Activated CD8-positive, alpha-beta T cell treated with anti-CD3 and anti-CD28 coated beads for 36 hours (primary cell): ENCODE measurements around the gene FAM163A. TPM values are rescaled to one million over a fixed set of nuclear protein-coding genes. Genes with fewer than 3 reads are reported as not detected.

ENCODE experiments used
- ATAC-seq: fragments of 200-7000 bp; cut with Tn5 transposase; one replicate; pipeline ENCODE4 v1.10.0; 2021; ENCODE audit warnings: mild to moderate bottlenecking, moderate library complexity
- CTCF ChIA-PET: fragments of 350-600 bp; sonication (Branson Sonifier 250); formaldehyde crosslinking; loops from one replicate; lab custom pipeline; 2021; ENCODE audit warnings: antibody characterized with exemption; lab: Charles Lee
- POLR2A ChIA-PET: fragments of 350-600 bp; sonication (Branson Sonifier 250); formaldehyde crosslinking; loops from one replicate; lab custom pipeline; 2021; ENCODE audit warnings: antibody characterized with exemption; lab: Charles Lee
- DNase-seq: peaks from one replicate; pipeline ENCODE4 v3.0.0-alpha.2; 2020
- H3K27ac Mint-ChIP-seq: one replicate; pipeline ENCODE4 v1.8.0; 2021; ENCODE audit warnings: mild to moderate bottlenecking, mixed read lengths
- H3K27me3 Mint-ChIP-seq: one replicate; pipeline ENCODE4 v1.8.0; 2021; ENCODE audit warnings: mixed read lengths
- H3K36me3 Mint-ChIP-seq: one replicate; pipeline ENCODE4 v1.8.0; 2021; ENCODE audit warnings: low read depth, mixed read lengths
- H3K4me1 Mint-ChIP-seq: one replicate; pipeline ENCODE4 v1.8.0; 2021; ENCODE audit warnings: low read depth, mixed read lengths
- H3K4me3 Mint-ChIP-seq: one replicate; pipeline ENCODE4 v1.8.0; 2021; ENCODE audit warnings: mild to moderate bottlenecking, moderate library complexity, mixed read lengths
- H3K9me3 Mint-ChIP-seq: one replicate; pipeline ENCODE4 v1.8.0; 2021; ENCODE audit warnings: mixed read lengths
- intact Hi-C: fragments of 100-400 bp; cut with micrococcal nuclease; formaldehyde crosslinking; loops from one replicate; pipeline ENCODE4 v1.10.0; 2022
- total RNA-seq, 2 experiments: library from RNA; stranded (reverse); gene quantifications; one replicate each; pipeline ENCODE4 v1.2.3, GENCODE V29; 2021
- TF ChIP-seq, protein P1 (sequence below): fragments of 200-600 bp; IDR thresholded peaks from one replicate; pipeline ENCODE4 v1.8.0; 2022; ENCODE audit warnings: antibody characterized with exemption, mild to moderate bottlenecking

Gene FAM163A
- total RNA-seq, 2 experiments from 2014 or later: not detected

DNA sequence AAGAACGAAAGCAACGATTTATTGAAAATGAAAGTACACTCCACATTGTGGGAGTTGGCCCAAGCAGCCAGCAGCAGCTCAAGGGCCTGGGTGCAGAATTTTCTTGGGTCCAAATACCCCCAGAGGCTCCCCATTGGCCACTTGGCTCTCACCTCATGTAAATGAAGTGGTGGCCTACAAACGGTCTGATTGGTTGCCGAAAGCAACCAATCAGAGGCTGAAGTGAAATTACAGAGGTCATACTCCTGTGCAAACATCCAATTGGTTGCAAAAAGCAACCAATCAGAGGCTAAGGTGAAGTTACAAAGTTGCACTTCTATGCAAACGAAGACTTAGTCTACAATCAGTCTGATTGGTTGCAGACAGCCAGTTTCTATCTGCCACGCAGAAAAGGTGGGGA is 31.9 kb downstream of the FAM163A start:
- CTCF ChIA-PET: interaction anchor here (1.1 kb wide), 1 partner anchor 35 kb away, joined by 4 read pairs; no protein-coding TSS in a partner anchor

DNA sequence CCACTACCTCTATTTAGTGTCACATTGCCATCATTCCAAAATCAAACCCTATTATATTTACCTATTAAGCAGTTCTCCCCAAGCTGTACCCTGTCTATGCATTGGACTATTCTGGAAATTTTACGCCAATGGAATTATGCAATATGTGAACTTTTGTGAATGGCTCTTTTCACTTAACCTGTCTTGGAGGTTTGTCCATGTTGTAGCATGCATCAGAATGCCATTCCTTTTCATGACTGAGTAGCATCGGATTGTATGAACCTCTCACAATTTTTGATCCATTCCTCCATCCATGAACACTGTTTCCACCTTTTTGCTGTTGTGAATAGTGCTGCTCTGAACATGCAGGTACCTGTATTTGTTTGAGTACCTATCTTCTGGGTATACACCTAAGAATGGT is 33.7 kb downstream of the FAM163A start:
- Mint-ChIP-seq H3K27ac (no peak overlapping the region), H3K9me3 (no peaks in the 10 kb centered on the region), H3K36me3 (no peaks in the 10 kb centered on the region), H3K4me3 (no peak overlapping the region), H3K27me3 (no peaks in the 10 kb centered on the region), H3K4me1 (no peaks in the 10 kb centered on the region)
- CTCF ChIA-PET: interaction anchor here (1.2 to 1.9 kb wide), 2 partner anchors 33 to 38 kb away, joined by 7 read pairs; no protein-coding TSS in a partner anchor
- DNase-seq (no peak), ATAC-seq (no peak)
- intact Hi-C loops: no loop called here
- TF ChIP-seq, protein P1, sequence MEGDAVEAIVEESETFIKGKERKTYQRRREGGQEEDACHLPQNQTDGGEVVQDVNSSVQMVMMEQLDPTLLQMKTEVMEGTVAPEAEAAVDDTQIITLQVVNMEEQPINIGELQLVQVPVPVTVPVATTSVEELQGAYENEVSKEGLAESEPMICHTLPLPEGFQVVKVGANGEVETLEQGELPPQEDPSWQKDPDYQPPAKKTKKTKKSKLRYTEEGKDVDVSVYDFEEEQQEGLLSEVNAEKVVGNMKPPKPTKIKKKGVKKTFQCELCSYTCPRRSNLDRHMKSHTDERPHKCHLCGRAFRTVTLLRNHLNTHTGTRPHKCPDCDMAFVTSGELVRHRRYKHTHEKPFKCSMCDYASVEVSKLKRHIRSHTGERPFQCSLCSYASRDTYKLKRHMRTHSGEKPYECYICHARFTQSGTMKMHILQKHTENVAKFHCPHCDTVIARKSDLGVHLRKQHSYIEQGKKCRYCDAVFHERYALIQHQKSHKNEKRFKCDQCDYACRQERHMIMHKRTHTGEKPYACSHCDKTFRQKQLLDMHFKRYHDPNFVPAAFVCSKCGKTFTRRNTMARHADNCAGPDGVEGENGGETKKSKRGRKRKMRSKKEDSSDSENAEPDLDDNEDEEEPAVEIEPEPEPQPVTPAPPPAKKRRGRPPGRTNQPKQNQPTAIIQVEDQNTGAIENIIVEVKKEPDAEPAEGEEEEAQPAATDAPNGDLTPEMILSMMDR: no peak
- POLR2A ChIA-PET: no interaction called here

More for the DNA sequence above, 31.9 kb downstream of the FAM163A start:
- no peaks in the 10 kb centered on the region for H3K9me3 Mint-ChIP-seq
- H3K4me1 Mint-ChIP-seq: no peaks in the 10 kb centered on the region
- DNase-seq: no peak
- H3K36me3 Mint-ChIP-seq: no peaks in the 10 kb centered on the region
- intact Hi-C loops: no loop called here
- H3K27ac Mint-ChIP-seq: no peak overlapping the region
- TF ChIP-seq, protein P1: no peak
- POLR2A ChIA-PET: no interaction called here
- no peak for ATAC-seq
- no peak overlapping the region for H3K4me3 Mint-ChIP-seq
- no peaks in the 10 kb centered on the region for H3K27me3 Mint-ChIP-seq

DNA sequence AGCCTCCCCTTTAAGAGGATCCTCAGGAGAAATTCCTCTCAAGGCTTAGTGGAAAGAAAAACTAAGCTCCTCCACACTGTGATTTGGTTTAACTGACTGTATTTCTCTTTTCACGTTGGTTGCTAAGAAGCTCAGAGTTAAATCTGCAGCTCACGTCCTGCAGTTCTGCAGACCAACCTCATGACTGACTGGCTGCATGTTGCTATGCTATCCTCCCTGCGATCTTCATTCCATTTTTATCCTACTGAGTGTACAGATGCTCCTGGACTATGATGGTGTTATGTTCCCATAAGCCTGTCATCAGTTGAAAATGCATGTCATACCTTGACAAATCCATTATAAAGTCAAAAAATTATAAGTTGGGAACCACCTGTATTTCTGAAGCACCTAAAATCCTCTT is 34.6 kb downstream of the FAM163A start:
- no peaks in the 10 kb centered on the region for H3K9me3 Mint-ChIP-seq
- ChIA-PET CTCF (interaction anchor here (1.2 to 1.9 kb wide), 2 partner anchors 32 to 37 kb away, joined by 7 read pairs; no protein-coding TSS in a partner anchor), POLR2A (interaction anchor here (0.7 kb wide), 1 partner anchor 27 kb away, joined by 3 read pairs; no protein-coding TSS in a partner anchor)
- TF ChIP-seq, protein P1: no peak
- H3K4me1 Mint-ChIP-seq: no peaks in the 10 kb centered on the region
- H3K27me3 Mint-ChIP-seq: no peaks in the 10 kb centered on the region
- intact Hi-C loops: no loop called here
- no peak overlapping the region for H3K4me3 Mint-ChIP-seq
- no peak overlapping the region for H3K27ac Mint-ChIP-seq
- no peak for DNase-seq
- no peak for ATAC-seq
- no peaks in the 10 kb centered on the region for H3K36me3 Mint-ChIP-seq

DNA sequence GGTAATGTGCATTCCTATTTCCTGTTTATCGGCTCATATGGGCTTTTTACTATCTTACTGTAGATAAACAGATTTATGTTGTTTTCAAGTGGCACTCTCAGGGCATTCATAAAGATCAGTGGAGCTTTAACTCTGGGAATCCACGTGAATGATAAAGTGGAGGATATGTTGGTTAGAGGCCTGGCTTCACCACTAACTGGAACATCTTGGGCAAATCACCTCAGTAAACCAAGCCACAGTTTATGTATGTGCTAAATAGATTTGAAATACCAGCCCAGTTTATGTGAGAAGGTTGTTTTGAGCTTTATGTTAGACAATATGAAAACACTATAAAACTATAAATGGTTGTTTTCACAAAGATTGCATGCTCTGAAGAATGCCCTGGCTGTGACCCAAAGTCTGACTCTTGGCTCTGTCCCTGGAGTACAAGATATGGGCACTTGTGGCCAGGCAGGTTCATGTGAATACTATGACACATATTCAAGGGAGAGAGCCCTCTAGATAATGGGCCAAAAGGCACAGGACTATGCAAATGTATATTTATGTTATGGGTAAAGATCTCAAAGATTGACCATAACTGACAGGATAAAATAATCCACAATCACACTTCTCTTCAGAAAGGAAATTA is 36.7 kb downstream of the FAM163A start:
- ATAC-seq (no peak), DNase-seq (no peak)
- intact Hi-C loops: no loop called here
- Mint-ChIP-seq H3K9me3 (no peaks in the 10 kb centered on the region), H3K4me1 (no peaks in the 10 kb centered on the region), H3K27ac (no peak overlapping the region), H3K27me3 (no peaks in the 10 kb centered on the region), H3K4me3 (no peak overlapping the region), H3K36me3 (no peaks in the 10 kb centered on the region)
- TF ChIP-seq, protein P1: no peak
- POLR2A ChIA-PET: interaction anchor here (1.1 kb wide), 1 partner anchor 8 kb away, joined by 3 read pairs; no protein-coding TSS in a partner anchor
- CTCF ChIA-PET: interaction anchor here (1.2 to 1.6 kb wide), 2 partner anchors 30 to 35 kb away, joined by 3 to 5 read pairs; no protein-coding TSS in a partner anchor

DNA sequence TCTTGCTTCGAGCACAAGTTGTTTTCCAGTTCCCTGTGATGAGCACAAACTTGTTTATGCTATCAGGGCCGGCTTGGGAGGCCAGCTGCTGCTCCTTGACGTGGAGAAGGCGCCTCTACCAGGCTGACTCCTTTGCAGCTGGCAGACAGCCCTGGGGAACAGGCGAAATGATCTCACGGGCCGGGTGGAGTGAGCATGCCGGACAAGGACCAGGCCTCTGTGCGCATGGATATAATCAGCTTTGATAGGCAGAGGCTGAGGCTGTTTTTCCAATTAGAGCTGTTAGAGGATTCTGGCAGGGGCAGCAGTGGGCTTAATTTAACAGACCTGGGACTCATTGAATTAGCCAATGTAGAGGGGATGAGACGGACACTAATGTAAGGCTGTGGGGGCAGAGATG is 38.9 kb downstream of the FAM163A start:
- H3K36me3 Mint-ChIP-seq: no peaks in the 10 kb centered on the region
- ChIA-PET CTCF (interaction anchor here (1.2 to 1.9 kb wide), 2 partner anchors 28 to 33 kb away, joined by 5 to 7 read pairs; no protein-coding TSS in a partner anchor), POLR2A (no interaction called here)
- intact Hi-C loops: no loop called here
- H3K27ac Mint-ChIP-seq: no peak overlapping the region
- H3K4me1 Mint-ChIP-seq: no peaks in the 10 kb centered on the region
- DNase-seq (no peak), ATAC-seq (no peak)
- H3K4me3 Mint-ChIP-seq: no peak overlapping the region
- H3K9me3 Mint-ChIP-seq: no peaks in the 10 kb centered on the region
- TF ChIP-seq, protein P1: no peak
- H3K27me3 Mint-ChIP-seq: peaks cover 3% of the 10 kb centered on the region
